Measurements from ENCODE around the gene ITPR3. TPM values are rescaled to one million over a fixed set of nuclear protein-coding genes. Genes with fewer than 3 reads are reported as not detected.

ITPR3 gene
- total and polyA plus RNA-seq, 2 donors (not counting 3 experiments of a cell fraction or from before 2014, with no cell fraction given), result 28.8 to 52.2 TPM

DNA sequence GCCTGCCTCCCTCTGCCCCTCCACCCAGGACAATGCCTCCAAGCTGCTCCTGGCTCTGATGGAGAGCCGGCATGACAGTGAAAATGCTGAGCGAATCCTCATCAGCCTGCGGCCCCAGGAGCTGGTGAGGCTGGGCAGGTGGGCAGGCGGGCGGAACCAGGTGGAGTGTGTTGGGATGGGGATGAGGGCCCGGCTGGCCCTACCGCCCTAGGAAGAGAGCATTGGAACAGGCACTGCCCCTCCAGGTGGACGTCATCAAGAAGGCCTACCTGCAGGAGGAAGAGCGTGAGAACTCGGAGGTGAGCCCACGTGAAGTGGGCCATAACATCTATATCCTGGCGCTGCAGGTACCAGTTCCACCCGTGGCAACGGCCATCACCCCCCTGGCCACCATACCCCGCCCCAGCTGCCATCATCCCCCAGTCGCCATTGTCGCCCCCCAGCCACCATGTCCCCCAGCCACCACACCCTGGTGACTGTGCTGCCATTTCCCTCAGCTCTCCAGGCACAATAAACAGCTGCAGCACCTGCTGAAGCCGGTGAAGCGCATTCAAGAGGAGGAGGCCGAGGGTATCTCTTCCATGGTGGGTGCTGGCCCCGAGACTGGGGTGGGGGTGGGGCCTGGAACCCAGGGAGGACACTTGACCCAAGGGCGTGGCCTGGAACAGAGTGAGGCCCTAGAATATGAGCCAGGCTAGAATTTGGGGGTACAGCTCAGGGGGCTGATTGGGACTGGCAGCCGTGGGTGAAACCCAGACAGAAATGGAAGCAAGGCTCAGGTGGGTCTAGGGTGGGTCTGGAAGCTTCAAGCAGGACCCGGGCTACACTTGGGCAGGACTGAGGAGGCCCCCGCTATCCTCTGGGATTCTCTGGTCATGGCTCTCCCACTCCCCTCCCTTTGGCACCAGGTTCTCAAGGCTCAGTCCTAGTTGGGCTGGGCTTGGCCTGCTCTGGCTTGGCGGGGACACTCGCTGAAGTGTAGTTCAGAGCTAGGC is 66.2 kb downstream of the ITPR3 start:
- Histone ChIP-seq H3K36me3 (ENCODE audit: control insufficient read depth in 2 of 2, extremely low read depth in 1 of 2, insufficient read depth in 2 of 2, low read length in 2 of 2) (peaks cover 4 to 71% of the 10 kb centered on the region in 2 experiments), H3K9me1 (replicated peaks; ENCODE audit: control insufficient read depth, extremely low read depth, insufficient read depth, low read length) (no peaks in the 10 kb centered on the region), H2AFZ (ENCODE audit: low read depth, low read length) (no peak overlapping the region), H3K4me3 (replicated peaks in 1 of 3; ENCODE audit: insufficient read depth in 1 of 3, low read depth in 1 of 3, low read length in 3 of 3) (no peak overlapping the region), H4K20me1 (replicated peaks; ENCODE audit: control insufficient read depth, extremely low read depth, insufficient read depth, low read length) (no peaks in the 10 kb centered on the region), H3K9ac (replicated peaks; ENCODE audit: extremely low read depth, insufficient read depth, low read length) (no peak overlapping the region), H3K27ac (ENCODE audit: insufficient read depth, low read depth, low read length) (no peak overlapping the region), H3K27me3 (ENCODE audit: control insufficient read depth in 2 of 2, insufficient read depth in 2 of 2, low read length in 2 of 2) (no peaks in the 10 kb centered on the region), H3K4me2 (ENCODE audit: insufficient read depth, low read length) (no peak overlapping the region), H3K9me3 (replicated peaks; ENCODE audit: control insufficient read depth, insufficient read depth, low read length) (no peaks in the 10 kb centered on the region), H3K4me1 (ENCODE audit: control insufficient read depth, extremely low read depth, insufficient read depth, low read length) (no peaks in the 10 kb centered on the region), H3K79me2 (ENCODE audit: control insufficient read depth, insufficient read depth, low read length) (no peaks in the 10 kb centered on the region)
- dilution Hi-C loops (cut with MboI; ENCODE audit: extremely low pct_ligation_motif_present, low sequenced_read_pairs), result no loop called here
- no TSS peak for BruUV-seq (replicated peaks)
- FAIRE-seq (no peak), DNase-seq (ENCODE audit: low read depth, low spot score) (no peak)
- TF ChIP-seq GATA2 (IDR thresholded peaks at IDR 0.05; ENCODE audit: insufficient read depth, insufficient read length, low read depth, low read length) (no peak), MAX (IDR thresholded peaks at IDR 0.05; ENCODE audit: insufficient read depth, insufficient read length) (no peak), EZH2 (IDR thresholded peaks at IDR 0.05; ENCODE audit: borderline replicate concordance, low read depth, low read length, severe bottlenecking) (no peak), POLR2AphosphoS5 (IDR thresholded peaks at IDR 0.05; ENCODE audit: insufficient read depth, low read depth, low read length) (no peak), FOS (IDR thresholded peaks at IDR 0.05; ENCODE audit: borderline replicate concordance, insufficient read depth, low read length) (no peak), JUN (IDR thresholded peaks at IDR 0.05; ENCODE audit: borderline replicate concordance, insufficient read depth, insufficient read length, low read depth) (no peak), POLR2A (IDR thresholded peaks at IDR 0.05; ENCODE audit: low read depth, low read length) (no peak), CTCF (IDR thresholded peaks at IDR 0.05; ENCODE audit: extremely low read depth in 1 of 2, insufficient read depth in 1 of 2, low read depth in 1 of 2, low read length in 2 of 2) (no peak), MYC (IDR thresholded peaks at IDR 0.05; ENCODE audit: low read depth, low read length) (no peak)
- intact Hi-C loops (cut with micrococcal nuclease), result no loop called here
- ChIA-PET CTCF (interaction anchor here (1.3 kb wide), 1 partner anchor 13 kb away, joined by 4 read pairs; no protein-coding TSS in a partner anchor), POLR2A (interaction anchor here (0.7 kb wide), 1 partner anchor 131 kb away, joined by 4 read pairs; no protein-coding TSS in a partner anchor)

Data from endothelial cell of umbilical vein (primary cell).